GM08714 (cell line): ENCODE data around the gene ACAA2.
"Not testable (repeated sequence)": the region's sequence is repeated elsewhere in the genome, so short reads cannot be mapped to it uniquely, and the experiment has no call there.

Experiments
- H3K4me3 ChIP-seq: fragments of 200-500 bp; sonication (Bioruptor generic); 2 replicates; pipeline ENCODE4 v1.5.1; 2014; ENCODE audit warnings: mild to moderate bottlenecking, low read length, inconsistent platforms
- ZNF274 ChIP-seq: IDR thresholded peaks from 2 replicates; pipeline ENCODE4 v1.6.1; 2012; ENCODE audit warnings: mild to moderate bottlenecking, low read depth, low read length

Gene ACAA2

GRCh38 chr18:49837889-49838288 is 24.6 kb upstream of the ACAA2 start:
- H3K4me3 ChIP-seq, result no peak overlapping the region
- no peak for TF ChIP-seq ZNF274

DNA sequence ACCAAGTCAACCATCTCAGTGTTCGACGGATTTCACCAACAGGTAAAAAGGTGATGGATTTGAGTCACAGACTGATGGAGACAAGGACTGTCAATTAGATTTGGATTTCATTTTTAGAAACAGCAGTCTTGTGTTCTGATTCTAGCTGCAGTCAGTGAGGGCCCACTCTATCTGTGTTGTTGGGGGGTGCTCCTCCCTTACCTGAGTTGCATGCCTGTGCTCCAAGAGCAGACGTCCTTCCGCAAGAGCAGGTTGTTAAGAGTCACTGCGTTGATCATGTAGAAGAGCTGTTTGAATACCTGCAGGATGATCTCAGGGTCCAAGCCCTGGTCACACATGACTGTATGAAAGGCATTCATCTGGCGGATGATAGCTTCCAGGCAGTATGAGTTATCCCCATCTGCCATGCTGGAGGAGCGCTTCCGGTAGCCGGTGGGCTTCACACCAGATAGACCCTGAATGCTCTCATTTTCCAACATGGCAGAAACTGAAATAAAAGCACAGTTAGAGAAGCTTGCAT is 24.0 kb upstream of the ACAA2 start:
- not testable (repeated sequence) for H3K4me3 ChIP-seq

DNA sequence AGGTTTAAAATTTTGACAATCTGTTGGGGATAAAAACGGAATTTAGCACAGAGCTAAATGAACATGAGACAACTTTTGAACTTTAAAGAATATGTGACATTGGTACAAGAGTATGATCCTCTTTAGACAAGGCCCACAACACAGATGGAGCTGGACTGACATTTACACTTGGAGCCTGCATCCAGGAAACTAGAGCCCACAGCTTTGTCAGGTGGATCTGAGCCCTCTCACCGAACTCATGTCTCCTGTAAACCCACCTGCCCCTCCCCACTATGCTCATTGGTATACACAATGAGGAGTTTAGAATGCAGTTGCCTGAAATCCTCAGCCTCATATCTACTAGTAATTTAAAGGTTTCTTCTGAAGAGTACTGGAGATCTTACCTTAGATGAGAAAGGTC is 22.1 kb upstream of the ACAA2 start:
- no peak for TF ChIP-seq ZNF274
- no peak overlapping the region for H3K4me3 ChIP-seq

DNA sequence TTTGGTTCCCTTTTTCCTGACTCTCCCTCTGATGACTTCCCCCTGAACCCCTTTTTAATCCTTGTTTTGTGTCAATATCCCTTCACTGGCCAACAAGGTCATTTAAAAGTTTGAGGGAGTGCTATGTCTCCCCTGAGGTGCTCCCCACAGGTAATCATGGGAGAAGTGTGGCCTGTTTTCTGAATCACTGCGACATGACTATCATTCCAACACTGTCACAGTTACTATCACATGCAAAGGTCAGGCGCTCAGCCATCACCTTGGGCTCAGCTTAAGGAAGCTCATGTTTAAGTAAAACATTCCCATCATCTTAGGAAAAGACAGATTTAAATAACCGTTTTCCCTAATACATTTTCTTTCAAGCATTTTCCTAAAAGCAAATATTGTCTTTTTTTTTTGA is 20.9 kb upstream of the ACAA2 start:
- no peak for TF ChIP-seq ZNF274

GRCh38 chr18:49833814-49834213 is 20.5 kb upstream of the ACAA2 start:
- TF ChIP-seq ZNF274, result no peak
- no peak overlapping the region for H3K4me3 ChIP-seq

More for the DNA sequence above, 20.9 kb upstream of the ACAA2 start:
- H3K4me3 ChIP-seq, result no peak overlapping the region

DNA sequence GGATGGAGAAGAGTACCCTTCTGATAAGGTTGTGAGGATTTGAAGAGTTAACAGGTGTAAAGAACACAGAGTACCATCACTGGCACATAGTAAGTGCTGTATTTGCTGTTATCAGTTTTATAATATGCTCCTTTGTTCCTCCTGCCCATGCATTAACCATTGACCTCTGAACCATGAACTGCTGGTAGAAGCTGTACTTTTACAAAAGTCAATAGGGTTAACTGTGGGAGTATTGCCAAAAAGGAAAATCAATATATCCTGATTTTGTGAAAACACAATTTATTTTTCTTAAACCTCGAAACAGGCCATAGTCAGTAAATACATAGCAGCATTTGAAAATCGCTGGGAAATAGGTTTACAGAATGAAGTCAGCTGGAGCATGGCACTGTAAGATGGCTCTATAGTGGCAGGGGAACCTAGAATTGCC is 18.9 kb upstream of the ACAA2 start:
- no peak for TF ChIP-seq ZNF274
- no peak overlapping the region for H3K4me3 ChIP-seq

DNA sequence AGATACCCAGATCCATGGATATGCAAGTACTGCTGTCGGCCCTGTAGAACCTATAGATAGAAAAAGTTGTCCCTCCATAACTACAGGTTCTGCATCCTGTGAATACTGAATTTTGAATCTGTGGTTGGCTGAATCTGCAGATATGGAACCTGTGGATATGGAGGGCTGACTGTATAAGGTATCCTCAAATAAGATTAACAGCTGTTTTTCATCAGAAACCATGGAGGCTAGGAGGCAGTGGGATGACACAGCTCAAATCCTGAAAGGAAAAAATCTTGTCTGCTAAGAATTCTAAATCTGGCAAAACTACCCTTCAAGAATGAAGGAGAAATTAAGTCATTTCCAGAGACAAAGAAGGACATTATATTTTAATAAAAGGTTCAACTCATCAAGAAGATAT is 14.7 kb upstream of the ACAA2 start:
- no peak overlapping the region for H3K4me3 ChIP-seq
- TF ChIP-seq ZNF274, result no peak

GRCh38 chr18:49819823-49820671 is 6.7 kb upstream of the ACAA2 start:
- H3K4me3 ChIP-seq, result no peak overlapping the region
- TF ChIP-seq ZNF274, result no peak

- H3K4me3 ChIP-seq, result no peak overlapping the region
- TF ChIP-seq ZNF274, result no peak
Measured at GRCh38 chr18:49819071-49819662, 5.8 kb upstream of the ACAA2 start.

DNA sequence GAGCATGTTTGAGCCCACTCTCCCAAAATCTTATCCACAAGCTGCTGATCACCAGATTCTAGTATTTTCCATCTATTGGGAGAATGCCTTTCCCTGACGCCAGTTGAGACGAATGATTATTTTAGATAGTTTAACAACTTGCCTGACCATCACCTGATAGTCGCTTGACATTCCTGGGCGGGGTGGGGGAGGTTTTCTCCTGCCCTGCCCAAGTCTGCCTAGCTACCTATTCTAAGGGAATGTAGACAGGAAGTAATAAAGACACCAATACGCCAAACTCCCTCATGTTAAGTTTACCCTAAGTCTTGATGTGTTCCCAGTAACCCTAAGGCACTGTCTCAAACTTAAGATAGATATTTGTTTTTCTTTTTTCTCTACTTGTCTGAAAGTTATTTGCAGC is 4.6 kb upstream of the ACAA2 start:
- H3K4me3 ChIP-seq, result no peak overlapping the region
- no peak for TF ChIP-seq ZNF274

DNA sequence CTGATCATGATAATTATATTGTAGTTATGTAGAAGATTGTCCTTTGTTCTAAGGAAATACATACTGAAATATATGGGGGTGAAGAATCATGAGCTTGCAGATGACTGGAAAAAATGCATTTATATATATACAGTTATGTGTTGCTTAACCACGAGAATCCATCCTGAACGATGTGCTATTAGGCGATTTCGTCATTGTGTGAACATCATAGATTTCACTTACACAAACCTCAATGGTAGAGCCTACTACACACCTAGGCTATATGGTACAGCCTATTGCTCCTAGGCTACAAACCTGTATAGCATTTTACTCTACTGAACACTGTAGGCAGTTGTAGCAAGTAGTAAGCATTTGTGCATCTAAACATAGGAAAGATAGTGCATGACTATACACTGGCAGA is 2.6 kb upstream of the ACAA2 start:
- no peak for TF ChIP-seq ZNF274
- H3K4me3 ChIP-seq, result no peak overlapping the region

GRCh38 chr18:49814147-49814499 is 790 bp upstream of the ACAA2 start:
- H3K4me3 ChIP-seq, result peak overlapping the region; percentile 70
- no peak for TF ChIP-seq ZNF274

DNA sequence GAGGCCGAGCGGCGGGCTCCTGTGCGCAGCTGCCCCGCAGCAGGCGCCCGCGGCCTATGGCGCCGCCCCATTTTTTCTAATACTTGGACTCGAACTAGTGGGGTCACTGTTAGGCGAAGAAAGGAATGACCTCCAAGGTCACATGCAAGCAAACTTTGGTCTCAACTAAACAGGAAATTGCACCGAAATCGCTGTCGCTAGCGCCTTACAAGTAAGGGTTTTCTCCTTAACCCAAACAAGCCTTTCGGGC is 339 bp downstream of the ACAA2 start:
- no peak for TF ChIP-seq ZNF274
- peak overlapping the region; percentile 70 for H3K4me3 ChIP-seq

DNA sequence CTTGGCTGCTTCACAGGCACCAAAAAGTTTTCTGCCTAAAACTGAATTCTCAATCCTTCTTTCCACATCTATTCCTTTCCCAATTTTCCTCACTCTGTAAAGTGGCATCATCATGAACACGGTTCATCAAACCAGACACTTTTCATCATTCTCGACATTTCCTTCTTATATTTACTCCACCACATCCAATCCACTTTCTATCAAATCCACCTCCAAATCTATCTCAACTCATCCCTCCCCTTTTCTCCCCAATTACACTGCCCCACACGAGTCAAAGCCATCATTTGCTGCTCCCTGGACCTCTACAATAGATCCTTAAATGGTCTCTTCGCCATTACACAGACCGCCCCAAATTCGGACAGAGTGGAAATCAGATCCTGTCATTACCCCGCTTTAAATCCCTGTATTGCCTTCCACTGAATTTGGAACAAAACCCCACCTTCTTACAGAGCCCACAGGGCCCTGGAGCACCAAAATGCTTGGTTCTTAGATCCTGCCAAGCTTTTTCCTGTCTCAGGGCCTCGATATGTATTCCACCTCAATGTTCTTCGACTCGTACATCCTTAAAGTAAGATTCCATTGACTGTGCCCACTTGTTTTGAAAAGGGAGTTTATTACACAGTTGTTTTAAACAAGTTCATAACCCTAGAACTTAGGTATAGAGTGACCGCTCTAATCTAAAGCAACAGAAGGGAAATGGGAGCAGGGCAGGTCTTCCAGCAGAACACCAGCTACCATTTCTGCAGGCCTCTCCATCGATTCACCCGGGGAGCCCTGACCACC is 856 bp downstream of the ACAA2 start:
- TF ChIP-seq ZNF274, result no peak
- H3K4me3 ChIP-seq, result peak overlapping the region; percentile 70
